HG03039 (cell line): Measurements from ENCODE around the gene APOBEC3F.
A peak's percentile ranks its signal among the peaks of the same experiment; 100 is the strongest.
"Not testable (repeated sequence)": the region's sequence is repeated elsewhere in the genome, so short reads cannot be mapped to it uniquely, and the experiment has no call there.

ENCODE experiments used
- ATAC-seq: cut with Tn5 transposase; IDR thresholded peaks from one replicate; pipeline ENCODE4 v1.9.1; 2021; ENCODE audit warnings: mild to moderate bottlenecking, moderate library complexity; ENCODE audit not compliant: unreplicated experiment

APOBEC3F gene

DNA sequence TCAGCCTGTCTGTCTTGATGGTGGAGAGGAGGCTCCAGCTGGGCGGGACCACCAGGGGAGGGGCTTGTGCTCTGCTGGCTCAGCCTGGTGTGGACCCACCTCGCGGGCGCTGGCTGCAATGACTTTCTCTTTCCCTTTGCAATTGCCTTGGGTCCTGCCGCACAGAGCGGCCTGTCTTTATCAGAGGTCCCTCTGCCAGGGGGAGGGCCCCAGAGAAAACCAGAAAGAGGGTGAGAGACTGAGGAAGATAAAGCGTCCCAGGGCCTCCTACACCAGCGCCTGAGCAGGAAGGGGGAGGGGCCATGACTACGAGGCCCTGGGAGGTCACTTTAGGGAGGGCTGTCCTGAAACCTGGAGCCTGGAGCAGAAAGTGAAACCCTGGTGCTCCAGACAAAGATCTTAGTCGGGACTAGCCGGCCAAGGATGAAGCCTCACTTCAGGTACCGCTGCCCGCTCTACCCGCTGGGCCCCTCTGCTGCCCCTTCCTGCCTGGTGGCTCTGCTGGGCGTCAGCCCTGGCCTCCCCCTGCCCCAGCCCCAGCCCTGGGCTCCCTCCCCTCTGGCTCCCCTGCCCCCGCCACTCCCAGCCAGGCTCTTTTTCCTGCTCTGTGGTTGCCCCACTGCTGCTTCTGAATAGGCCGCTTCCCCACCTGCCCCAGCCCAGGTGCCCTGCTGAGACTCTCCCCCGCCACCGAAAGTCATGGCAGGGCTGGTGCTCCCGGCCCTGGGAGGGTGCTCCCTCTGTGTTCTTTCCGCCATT, at the start of gene APOBEC3F:
APOBEC3F (plus strand) TSS at position 327 of the 759 bp plus-strand sequence; CDS start at position 424, 97 bp downstream.
- ATAC-seq = peak; percentile 62

- not testable (repeated sequence) for ATAC-seq
Observed at GRCh38 chr22:38992871-38993371, 47.7 kb upstream of the APOBEC3F start.

DNA sequence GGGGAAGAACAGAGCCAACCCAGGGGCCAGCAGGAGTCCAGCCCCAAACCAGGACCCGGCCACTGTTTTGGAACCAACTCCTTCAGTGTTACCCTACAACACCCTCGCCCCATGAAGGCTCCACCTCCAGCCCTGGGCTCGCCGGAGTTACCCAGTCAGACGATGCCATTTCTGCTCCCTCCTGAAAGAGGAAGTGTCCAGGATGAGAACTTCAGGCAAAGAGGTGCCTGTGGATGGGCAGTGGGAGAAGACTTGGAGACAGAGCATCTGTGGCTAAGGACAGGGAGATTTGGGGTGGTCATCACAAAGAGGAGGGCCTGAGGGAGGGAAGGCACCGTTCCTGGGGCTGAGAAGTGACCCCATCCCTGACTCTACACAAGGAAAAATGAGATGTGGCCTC, 44.6 kb upstream of the APOBEC3F start:
- no peak for ATAC-seq

DNA sequence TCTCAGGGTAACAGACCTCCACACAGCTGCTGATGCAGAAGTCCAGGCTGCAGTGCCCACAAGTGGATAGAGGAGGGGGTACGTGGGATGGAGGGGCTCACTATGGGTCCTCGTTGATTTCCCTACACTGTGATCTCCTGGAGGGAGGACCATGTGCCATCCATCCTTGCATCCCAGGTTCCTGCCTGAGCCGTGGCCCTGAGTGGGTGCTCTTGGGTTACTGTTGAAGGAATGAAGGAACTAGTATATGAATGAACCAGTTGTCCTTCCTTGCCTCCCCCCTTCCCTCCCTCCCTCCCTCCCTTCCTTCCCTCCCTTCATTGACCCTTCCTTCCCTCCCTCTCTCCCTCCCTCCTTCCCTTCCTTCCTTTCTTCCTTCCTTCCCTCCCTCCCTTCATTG, 43.1 kb upstream of the APOBEC3F start:
- no peak for ATAC-seq

DNA sequence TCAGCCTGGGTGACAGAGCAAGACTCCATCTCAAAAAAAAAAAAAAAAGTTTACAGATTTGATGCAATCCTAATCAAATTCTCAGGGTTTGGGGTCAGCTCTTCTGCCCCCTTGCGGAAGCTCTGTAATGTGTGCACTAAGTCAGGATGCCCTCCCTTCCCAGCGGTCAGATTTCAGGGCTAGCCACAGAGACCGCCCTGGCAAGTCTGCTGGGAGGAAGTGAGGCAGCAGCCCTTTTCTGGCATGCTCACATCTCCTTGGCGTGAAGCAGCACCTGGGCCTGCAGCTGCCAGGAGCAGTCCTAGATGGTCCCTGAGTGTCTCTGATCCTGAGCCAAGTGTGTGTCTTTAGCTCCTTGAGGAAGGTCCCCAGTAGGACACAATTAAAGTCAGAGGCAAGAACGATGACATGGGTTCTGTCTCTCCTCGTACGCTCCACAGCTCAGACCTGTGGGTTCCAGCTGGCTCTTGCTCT, 37.5 kb upstream of the APOBEC3F start:
- ATAC-seq = no peak

- no peak for ATAC-seq
Observed at GRCh38 chr22:39007177-39007576, 33.5 kb upstream of the APOBEC3F start.

- not testable (repeated sequence) for ATAC-seq
Observed at GRCh38 chr22:39008271-39008850, 32.3 kb upstream of the APOBEC3F start.

GRCh38 chr22:39010946-39011345, 29.7 kb upstream of the APOBEC3F start:
- ATAC-seq = no peak

- ATAC-seq = no peak
Observed at GRCh38 chr22:39012533-39013511, 27.8 kb upstream of the APOBEC3F start.

DNA sequence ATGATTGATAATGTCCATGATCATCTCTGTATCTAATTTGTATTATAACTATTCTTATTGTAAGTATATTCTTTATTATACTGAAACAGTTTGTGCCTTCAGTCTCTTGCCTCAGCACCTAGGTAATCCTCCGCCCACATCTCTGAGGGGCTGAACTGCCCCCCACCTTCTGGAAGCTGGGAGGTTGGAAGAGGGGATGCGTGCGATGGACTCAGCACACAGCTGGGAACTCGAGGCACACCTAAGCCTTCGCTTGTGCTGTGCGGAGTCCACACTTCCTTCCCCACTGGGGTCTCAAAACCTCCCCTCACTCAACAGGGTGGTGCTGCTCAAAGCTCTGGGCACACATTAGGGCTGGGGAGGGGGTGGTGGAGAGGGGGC, 27.1 kb upstream of the APOBEC3F start:
- ATAC-seq = peak; percentile 15

GRCh38 chr22:39013942-39014722, 26.5 kb upstream of the APOBEC3F start, which contains the start of gene APOBEC3C:
Gene APOBEC3C, plus strand, starts transcription at chr22:39014257. Its CDS starts 106 bp downstream, at chr22:39014363.
- peak; percentile 55 for ATAC-seq

DNA sequence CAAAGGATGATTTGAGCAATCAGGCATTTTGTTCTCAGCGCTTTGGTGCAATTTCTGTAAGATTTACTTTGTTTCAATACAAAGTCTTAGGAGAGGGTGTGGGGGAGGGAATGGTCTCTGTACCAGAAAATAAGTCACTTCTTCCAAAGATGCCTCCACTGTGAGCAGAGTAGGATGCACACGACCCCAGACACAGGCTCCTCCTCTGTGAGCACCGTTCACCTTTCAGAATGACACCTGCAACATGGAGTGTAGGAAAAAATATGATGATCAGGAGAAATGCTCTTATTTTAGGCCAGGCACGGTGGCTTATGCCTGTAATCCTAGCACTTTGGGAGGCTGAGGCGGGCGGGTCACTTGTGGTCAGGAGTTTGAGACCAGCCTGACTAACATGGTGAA, 25.9 kb upstream of the APOBEC3F start:
- ATAC-seq = not testable (repeated sequence)

DNA sequence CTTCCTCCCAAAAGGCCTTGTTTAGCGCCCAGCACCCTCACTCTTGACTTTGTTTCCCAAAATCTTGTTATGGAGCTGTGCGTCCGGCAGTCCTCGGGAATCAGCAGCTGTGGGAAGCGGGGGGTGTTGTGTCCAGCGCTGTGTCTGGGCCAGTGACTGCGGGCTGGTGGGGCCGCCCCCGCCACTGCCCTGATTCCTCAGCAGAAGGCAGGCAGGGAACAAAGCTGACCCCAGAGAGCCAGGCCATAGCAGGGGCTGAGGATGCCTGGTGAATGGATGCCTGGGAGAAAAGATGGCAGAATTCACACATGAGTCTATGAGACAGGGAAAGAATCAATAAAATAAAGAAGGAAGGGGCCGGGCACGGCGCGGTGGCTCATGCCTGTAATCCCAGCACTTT, 24.1 kb upstream of the APOBEC3F start:
- ATAC-seq = no peak

DNA sequence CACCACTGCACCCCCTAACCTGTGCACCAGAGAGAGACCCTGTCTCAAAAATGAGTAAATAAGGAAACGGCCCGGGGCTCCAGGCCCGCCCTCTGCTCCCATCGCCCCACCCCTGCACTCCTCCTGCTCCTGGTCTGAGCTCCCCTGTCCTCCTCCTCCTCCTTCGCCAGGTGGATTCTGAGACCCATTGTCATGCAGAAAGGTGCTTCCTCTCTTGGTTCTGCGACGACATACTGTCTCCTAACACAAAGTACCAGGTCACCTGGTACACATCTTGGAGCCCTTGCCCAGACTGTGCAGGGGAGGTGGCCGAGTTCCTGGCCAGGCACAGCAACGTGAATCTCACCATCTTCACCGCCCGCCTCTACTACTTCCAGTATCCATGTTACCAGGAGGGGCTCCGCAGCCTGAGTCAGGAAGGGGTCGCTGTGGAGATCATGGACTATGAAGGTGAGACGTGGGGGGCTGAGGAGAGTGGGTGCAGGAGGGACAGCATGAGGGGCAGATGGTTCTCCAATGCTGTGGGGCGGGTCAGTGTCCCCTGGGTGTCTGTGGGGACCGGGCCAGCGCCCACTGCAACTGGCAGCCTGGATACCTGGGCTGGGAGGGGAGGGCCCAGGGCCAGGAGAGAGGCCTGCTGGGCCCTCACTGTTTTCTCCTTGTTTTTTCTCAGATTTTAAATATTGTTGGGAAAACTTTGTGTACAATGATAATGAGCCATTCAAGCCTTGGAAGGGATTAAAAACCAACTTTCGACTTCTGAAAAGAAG, 22.9 kb upstream of the APOBEC3F start:
- ATAC-seq = no peak

- ATAC-seq = not testable (repeated sequence)
Observed at GRCh38 chr22:39020021-39020651, 20.5 kb upstream of the APOBEC3F start.

DNA sequence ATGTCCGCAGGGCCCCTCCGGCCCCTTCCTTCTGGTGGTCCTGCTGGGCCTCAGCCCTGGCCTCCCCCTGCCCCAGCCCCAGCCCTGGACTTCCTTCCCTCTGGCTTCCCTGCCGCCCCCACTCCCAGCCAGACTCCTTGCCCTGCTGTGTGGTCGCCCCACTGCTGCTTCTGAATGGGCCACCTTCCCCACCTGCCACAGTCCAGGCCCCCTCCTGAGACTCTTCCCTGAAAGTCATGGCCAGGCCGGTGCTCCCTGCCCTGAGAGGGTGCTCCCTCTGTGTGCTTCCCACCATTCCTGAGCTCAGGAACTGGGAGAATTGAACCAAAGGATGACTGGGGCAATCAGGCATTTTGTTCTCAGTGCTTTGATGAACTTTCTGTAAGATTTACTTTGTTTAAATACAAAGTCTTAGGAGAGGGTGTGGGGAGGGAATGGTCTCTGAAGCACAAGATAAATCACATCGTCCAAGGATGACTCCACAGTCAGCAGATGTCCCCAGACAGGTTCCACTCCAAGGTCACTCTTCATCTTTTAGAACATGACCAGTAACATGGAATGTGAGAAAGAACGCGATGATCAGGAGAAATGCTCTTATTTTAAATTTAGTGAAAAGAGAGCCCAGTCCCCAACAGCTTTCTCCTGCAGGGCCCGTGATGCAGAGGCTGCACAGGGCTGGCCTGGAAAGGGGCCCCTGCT, 19.0 kb upstream of the APOBEC3F start:
- ATAC-seq = no peak

DNA sequence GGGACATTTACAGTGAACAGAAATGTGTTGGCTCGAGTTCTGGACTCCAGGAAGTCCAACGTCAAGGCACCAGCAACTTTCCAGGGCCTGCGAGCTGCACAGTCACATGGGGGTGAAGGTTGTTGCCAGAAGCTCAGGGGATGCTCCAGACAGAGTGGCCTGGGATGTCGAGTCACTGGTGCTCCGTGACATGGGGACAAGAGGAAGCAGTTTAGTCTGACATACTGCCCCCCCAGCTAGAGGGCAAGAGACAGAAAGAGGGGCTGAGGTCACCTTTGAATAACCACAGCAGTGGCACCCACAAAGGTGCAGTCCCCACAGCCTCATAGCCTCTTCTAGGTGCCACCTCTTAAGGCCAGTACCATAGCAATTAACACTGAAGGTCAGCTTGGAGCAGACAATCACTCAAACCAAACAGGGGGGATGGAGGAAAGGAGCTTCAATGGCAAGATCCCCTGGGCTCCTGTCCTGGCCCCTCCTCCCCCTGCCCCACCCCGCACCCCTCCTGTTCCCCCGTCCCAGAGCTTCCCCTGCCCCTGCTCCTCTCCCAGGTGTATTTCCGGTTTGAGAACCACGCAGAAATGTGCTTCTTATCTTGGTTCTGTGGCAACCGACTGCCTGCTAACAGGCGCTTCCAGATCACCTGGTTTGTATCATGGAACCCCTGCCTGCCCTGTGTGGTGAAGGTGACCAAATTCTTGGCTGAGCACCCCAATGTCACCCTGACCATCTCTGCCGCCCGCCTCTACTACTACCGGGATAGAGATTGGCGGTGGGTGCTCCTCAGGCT, 15.9 kb upstream of the APOBEC3F start:
- no peak for ATAC-seq
